ENCODE results near the gene FCAMR.

GRCh38 chr1:207019161-207019560, 48.9 kb upstream of the FCAMR start:
- TF ChIP-seq, protein P1, sequence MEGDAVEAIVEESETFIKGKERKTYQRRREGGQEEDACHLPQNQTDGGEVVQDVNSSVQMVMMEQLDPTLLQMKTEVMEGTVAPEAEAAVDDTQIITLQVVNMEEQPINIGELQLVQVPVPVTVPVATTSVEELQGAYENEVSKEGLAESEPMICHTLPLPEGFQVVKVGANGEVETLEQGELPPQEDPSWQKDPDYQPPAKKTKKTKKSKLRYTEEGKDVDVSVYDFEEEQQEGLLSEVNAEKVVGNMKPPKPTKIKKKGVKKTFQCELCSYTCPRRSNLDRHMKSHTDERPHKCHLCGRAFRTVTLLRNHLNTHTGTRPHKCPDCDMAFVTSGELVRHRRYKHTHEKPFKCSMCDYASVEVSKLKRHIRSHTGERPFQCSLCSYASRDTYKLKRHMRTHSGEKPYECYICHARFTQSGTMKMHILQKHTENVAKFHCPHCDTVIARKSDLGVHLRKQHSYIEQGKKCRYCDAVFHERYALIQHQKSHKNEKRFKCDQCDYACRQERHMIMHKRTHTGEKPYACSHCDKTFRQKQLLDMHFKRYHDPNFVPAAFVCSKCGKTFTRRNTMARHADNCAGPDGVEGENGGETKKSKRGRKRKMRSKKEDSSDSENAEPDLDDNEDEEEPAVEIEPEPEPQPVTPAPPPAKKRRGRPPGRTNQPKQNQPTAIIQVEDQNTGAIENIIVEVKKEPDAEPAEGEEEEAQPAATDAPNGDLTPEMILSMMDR (IDR thresholded peaks at IDR 0.05), result no peak
- no peak for TF ChIP-seq POLR2A (IDR thresholded peaks at IDR 0.05)

Measured in Peyer's patch (tissue), 4 donors.